Stimulated activated memory B cell treated with anti-CD40 and anti-IgM and Interleukin-4, amounts not matched to agents 10 μg/mL and 1 μg/mL and 100 μg/mL, for 72 hours (primary cell): Measurements from ENCODE around the gene CNRIP1.

Source experiments
- ATAC-seq: fragments of 150-1000 bp; cut with Tn5 transposase; 2 replicates; pipeline ENCODE4 v1.10.0; 2021
- H3K27ac Mint-ChIP-seq: one replicate; pipeline ENCODE4 v1.8.0; 2022; ENCODE audit warnings: mild to moderate bottlenecking, mixed read lengths
- H3K27me3 Mint-ChIP-seq: one replicate; pipeline ENCODE4 v1.8.0; 2022; ENCODE audit warnings: mixed read lengths
- H3K36me3 Mint-ChIP-seq: one replicate; pipeline ENCODE4 v1.8.0; 2022; ENCODE audit warnings: mixed read lengths
- H3K4me1 Mint-ChIP-seq: one replicate; pipeline ENCODE4 v1.8.0; 2022; ENCODE audit warnings: mixed read lengths
- H3K4me3 Mint-ChIP-seq: one replicate; pipeline ENCODE4 v1.8.0; 2022; ENCODE audit warnings: mild to moderate bottlenecking, moderate library complexity, mixed read lengths
- H3K9me3 Mint-ChIP-seq: one replicate; pipeline ENCODE4 v1.8.0; 2022; ENCODE audit warnings: mixed read lengths

CNRIP1 gene

DNA sequence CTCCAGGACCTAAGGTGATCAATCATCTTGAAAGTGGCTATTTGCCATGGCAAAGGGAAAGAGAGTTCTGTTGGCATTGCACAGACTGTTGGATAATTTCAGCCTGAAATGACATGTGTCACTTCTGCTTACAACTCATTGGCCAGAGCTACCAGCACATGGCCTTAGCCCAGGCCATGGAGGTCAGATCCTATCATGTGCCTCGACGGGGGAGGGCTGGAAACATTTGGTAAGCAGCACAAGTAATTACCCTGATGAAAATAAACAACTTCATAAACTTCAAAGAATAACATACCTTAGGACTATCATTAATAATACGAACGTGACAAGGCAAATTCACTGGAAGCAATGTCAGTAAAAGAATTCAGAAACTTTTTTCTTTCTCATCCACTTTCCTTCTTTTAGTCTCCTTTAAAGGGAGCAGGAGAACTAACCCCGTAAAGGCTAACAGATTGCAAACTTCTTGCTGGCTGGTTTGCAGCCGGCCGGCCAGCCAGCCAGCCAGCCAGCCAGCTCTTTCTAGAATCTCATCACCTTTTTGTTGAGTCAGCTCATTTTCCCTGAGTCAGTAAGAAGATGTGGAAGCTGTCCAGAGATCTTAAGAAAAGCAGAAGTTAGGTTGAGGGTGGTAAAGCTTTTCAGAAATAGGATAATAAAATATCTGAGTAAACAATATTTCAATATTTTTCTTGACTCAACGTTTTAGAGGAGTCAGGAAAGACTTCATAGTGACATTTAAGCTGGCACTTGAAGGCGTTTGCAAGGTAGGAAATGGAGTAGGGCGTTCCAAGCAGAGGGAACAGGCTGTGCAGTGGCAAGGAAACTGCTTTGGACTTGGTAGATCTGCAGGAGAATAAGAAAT, 31.9 kb downstream of the CNRIP1 start:
- Mint-ChIP-seq H3K9me3 (no peaks in the 10 kb centered on the region), H3K36me3 (no peaks in the 10 kb centered on the region), H3K4me3 (no peak overlapping the region), H3K27ac (no peak overlapping the region), H3K4me1 (peaks cover 8% of the 10 kb centered on the region), H3K27me3 (no peaks in the 10 kb centered on the region)
- ATAC-seq, result no peak

- H3K4me1 Mint-ChIP-seq, result peaks cover 8% of the 10 kb centered on the region
- no peak overlapping the region for H3K4me3 Mint-ChIP-seq
- ATAC-seq, result no peak
- H3K9me3 Mint-ChIP-seq, result no peaks in the 10 kb centered on the region
- H3K27me3 Mint-ChIP-seq, result no peaks in the 10 kb centered on the region
- no peak overlapping the region for H3K27ac Mint-ChIP-seq
- no peaks in the 10 kb centered on the region for H3K36me3 Mint-ChIP-seq
Observed at GRCh38 chr2:68284896-68285295, 34.9 kb downstream of the CNRIP1 start.

DNA sequence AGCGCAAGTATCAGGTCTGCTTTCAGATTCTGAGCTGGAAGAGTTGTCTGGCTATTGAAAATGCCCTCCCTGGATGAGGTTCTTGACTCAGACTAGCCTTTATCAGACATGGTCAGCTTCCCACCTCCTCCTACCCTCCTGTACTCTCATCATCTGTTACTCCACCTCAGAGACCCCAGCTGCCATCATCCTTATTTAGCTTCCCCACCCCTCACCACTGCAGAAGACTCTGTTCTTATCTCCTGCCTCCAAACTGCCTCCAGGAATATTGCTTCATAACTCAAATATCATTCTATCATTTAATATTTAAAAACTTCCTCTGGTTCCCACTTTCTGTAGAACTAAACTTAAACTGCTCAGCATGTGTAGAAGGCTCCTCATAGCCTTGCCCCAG, 36.3 kb downstream of the CNRIP1 start:
- Mint-ChIP-seq H3K4me3 (no peak overlapping the region), H3K27ac (no peak overlapping the region), H3K9me3 (no peaks in the 10 kb centered on the region), H3K36me3 (no peaks in the 10 kb centered on the region), H3K4me1 (peaks cover 8% of the 10 kb centered on the region), H3K27me3 (no peaks in the 10 kb centered on the region)
- ATAC-seq, result no peak

GRCh38 chr2:68282811-68283418, 36.8 kb downstream of the CNRIP1 start:
- ATAC-seq, result no peak
- Mint-ChIP-seq H3K36me3 (no peaks in the 10 kb centered on the region), H3K27me3 (no peaks in the 10 kb centered on the region), H3K27ac (no peak overlapping the region), H3K4me1 (peaks cover 3% of the 10 kb centered on the region), H3K9me3 (no peaks in the 10 kb centered on the region), H3K4me3 (no peak overlapping the region)

- no peak for ATAC-seq
- peaks cover 5% of the 10 kb centered on the region for H3K4me1 Mint-ChIP-seq
- no peak overlapping the region for H3K27ac Mint-ChIP-seq
- H3K9me3 Mint-ChIP-seq, result no peaks in the 10 kb centered on the region
- no peaks in the 10 kb centered on the region for H3K36me3 Mint-ChIP-seq
- H3K27me3 Mint-ChIP-seq, result peaks cover 12% of the 10 kb centered on the region
- no peak overlapping the region for H3K4me3 Mint-ChIP-seq
Observed at GRCh38 chr2:68280796-68281195, 39.0 kb downstream of the CNRIP1 start.

GRCh38 chr2:68280348-68280747, 39.4 kb downstream of the CNRIP1 start:
- H3K4me1 Mint-ChIP-seq, result peaks cover 5% of the 10 kb centered on the region

GRCh38 chr2:68279691-68280090, 40.1 kb downstream of the CNRIP1 start:
- Mint-ChIP-seq H3K9me3 (no peaks in the 10 kb centered on the region), H3K36me3 (no peaks in the 10 kb centered on the region), H3K4me1 (peaks cover 5% of the 10 kb centered on the region), H3K27ac (no peak overlapping the region), H3K27me3 (peaks cover 12% of the 10 kb centered on the region), H3K4me3 (no peak overlapping the region)
- ATAC-seq, result no peak

More at GRCh38 chr2:68280348-68280747, 39.4 kb downstream of the CNRIP1 start:
- Mint-ChIP-seq H3K27ac (no peak overlapping the region), H3K27me3 (peaks cover 12% of the 10 kb centered on the region), H3K9me3 (no peaks in the 10 kb centered on the region), H3K36me3 (no peaks in the 10 kb centered on the region), H3K4me3 (no peak overlapping the region)
- ATAC-seq, result no peak

- H3K4me3 Mint-ChIP-seq, result no peak overlapping the region
- no peaks in the 10 kb centered on the region for H3K36me3 Mint-ChIP-seq
- no peak overlapping the region for H3K27ac Mint-ChIP-seq
- no peaks in the 10 kb centered on the region for H3K9me3 Mint-ChIP-seq
- ATAC-seq, result no peak
- peaks cover 12% of the 10 kb centered on the region for H3K27me3 Mint-ChIP-seq
- peaks cover 5% of the 10 kb centered on the region for H3K4me1 Mint-ChIP-seq
Observed at GRCh38 chr2:68278169-68278568, 41.6 kb downstream of the CNRIP1 start.

DNA sequence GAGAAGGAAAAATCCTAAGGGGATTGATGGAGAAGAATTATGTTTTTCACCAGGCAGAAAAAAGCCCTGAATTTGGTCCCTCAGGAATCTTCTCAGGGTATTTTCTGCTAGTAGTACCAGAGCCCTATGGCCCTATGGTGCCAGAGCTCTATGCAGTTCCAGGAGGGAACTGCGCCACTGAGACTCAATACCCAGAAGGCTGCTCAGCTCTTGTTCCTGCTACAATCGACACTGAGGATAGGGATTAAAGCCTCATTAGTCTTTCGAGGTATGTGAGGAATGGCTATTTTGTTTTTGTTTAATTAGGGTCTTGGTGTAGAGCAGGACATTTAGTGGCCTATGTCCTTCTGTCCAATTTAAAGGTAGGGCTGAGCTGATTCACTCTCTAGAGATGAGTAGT, 45.7 kb downstream of the CNRIP1 start:
- H3K27ac Mint-ChIP-seq, result no peak overlapping the region
- H3K36me3 Mint-ChIP-seq, result no peaks in the 10 kb centered on the region
- no peaks in the 10 kb centered on the region for H3K9me3 Mint-ChIP-seq
- H3K27me3 Mint-ChIP-seq, result peaks cover 22% of the 10 kb centered on the region
- no peak overlapping the region for H3K4me3 Mint-ChIP-seq
- H3K4me1 Mint-ChIP-seq, result peaks cover 5% of the 10 kb centered on the region
- ATAC-seq, result no peak

DNA sequence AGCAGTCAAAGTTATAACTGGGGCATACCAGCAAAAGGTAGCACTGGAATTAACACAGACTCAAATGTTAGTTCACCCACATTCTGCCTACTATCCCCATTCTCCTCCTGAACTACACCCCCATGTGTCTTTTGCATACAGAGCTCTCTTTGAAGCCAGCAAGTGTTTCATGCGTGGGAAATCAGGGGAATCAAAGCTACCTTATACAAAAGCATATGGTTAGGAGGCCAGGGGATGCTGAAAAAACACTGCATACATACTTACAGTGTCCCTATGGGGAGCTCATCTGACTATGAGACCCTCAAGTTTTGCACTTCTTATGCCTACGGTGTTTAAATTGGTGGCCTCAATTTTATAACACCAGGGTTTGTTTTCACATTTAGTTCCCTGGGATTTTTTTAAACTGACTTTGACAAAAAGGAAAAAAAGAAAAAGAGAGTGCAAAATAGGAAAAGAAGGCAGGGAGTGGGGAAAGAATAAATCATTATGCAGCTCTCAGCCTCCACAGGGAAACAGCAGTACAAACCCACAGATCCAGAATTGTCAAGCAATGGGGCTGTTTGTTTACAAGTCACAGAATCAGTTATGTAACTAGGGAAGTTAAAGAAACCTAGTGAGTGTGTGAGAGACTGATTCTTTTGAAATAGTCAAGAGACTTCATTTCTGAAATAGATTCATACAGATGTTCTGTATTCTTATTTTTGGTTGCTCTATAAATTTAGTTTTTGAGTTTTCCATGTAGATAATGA, 47.3 kb downstream of the CNRIP1 start:
- H3K27me3 Mint-ChIP-seq, result peaks cover 19% of the 10 kb centered on the region
- no peak for ATAC-seq
- no peak overlapping the region for H3K27ac Mint-ChIP-seq
- no peaks in the 10 kb centered on the region for H3K9me3 Mint-ChIP-seq
- H3K4me1 Mint-ChIP-seq, result peaks cover 5% of the 10 kb centered on the region
- H3K36me3 Mint-ChIP-seq, result no peaks in the 10 kb centered on the region
- no peak overlapping the region for H3K4me3 Mint-ChIP-seq

DNA sequence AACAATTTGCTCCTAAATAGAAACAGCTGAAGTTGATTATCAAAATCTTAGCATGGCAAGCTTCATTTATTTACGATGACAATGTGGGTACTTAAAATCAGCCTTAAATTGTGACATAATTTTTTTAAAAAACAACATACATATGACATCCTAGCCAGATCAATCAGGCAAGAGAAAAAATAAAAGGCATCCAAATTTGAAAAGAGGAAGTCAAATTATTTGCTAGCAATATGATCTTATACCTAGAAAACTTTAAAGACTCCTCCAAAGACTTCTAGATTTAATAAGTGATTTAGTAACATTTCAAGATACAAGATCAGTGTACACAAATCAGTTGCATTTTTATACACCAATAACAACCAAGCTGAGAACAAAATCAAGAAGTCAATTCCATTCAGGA, 53.1 kb downstream of the CNRIP1 start:
- H3K9me3 Mint-ChIP-seq, result no peaks in the 10 kb centered on the region
- peaks cover 5% of the 10 kb centered on the region for H3K4me1 Mint-ChIP-seq
- H3K4me3 Mint-ChIP-seq, result no peak overlapping the region
- no peak overlapping the region for H3K27ac Mint-ChIP-seq
- H3K36me3 Mint-ChIP-seq, result no peaks in the 10 kb centered on the region
- ATAC-seq, result no peak
- peaks cover 7% of the 10 kb centered on the region for H3K27me3 Mint-ChIP-seq

DNA sequence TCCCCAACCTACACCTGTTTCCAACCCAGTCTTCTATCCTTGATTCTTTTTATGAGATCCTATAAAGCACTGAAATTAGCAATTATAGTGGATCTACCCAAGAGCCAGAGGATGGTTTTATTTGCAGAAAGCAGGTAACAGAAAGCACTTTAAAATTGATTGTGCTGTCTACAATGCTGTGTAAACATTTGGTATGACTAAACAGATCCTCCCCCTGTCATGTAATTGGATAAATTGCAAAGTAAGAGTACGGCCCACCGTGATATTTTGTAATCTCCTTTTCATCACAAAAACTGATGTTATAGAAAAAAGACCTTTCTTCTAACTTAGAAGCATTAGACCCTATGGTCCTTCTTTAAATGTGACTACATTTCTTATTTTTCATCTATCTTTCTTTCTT, 56.1 kb downstream of the CNRIP1 start:
- no peak overlapping the region for H3K4me3 Mint-ChIP-seq
- no peaks in the 10 kb centered on the region for H3K27me3 Mint-ChIP-seq
- H3K4me1 Mint-ChIP-seq, result peaks cover 5% of the 10 kb centered on the region
- ATAC-seq, result no peak
- no peaks in the 10 kb centered on the region for H3K36me3 Mint-ChIP-seq
- no peak overlapping the region for H3K27ac Mint-ChIP-seq
- H3K9me3 Mint-ChIP-seq, result no peaks in the 10 kb centered on the region

GRCh38 chr2:68258851-68259250, 60.9 kb downstream of the CNRIP1 start:
- H3K4me1 Mint-ChIP-seq, result peaks cover 15% of the 10 kb centered on the region
- H3K27ac Mint-ChIP-seq, result no peak overlapping the region
- no peaks in the 10 kb centered on the region for H3K9me3 Mint-ChIP-seq
- no peaks in the 10 kb centered on the region for H3K27me3 Mint-ChIP-seq
- ATAC-seq, result no peak
- no peaks in the 10 kb centered on the region for H3K36me3 Mint-ChIP-seq
- H3K4me3 Mint-ChIP-seq, result no peak overlapping the region

DNA sequence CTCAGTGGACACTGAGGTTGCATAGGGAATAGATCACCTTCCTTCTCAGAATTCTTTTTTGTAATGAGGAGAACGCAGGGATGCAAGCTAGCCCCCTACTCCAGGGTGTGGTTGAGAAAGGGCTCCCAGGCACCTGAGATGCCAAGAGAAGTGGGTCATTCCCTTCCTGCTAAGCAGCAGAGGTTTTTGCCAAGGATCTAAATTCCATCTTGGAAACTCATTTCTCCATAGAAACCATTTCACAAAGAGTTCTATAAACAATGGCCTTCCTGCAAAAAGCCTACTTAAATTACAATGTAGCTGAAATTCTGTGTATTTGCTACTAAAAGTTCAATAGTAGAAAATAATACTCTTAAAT, 63.7 kb downstream of the CNRIP1 start:
- H3K27me3 Mint-ChIP-seq, result no peaks in the 10 kb centered on the region
- H3K4me1 Mint-ChIP-seq, result peaks cover 23% of the 10 kb centered on the region
- ATAC-seq, result no peak
- H3K36me3 Mint-ChIP-seq, result peaks cover 5% of the 10 kb centered on the region
- no peak overlapping the region for H3K27ac Mint-ChIP-seq
- no peak overlapping the region for H3K4me3 Mint-ChIP-seq
- H3K9me3 Mint-ChIP-seq, result no peaks in the 10 kb centered on the region

- Mint-ChIP-seq H3K27me3 (no peaks in the 10 kb centered on the region), H3K27ac (peak overlapping the region; percentile 94), H3K4me1 (peaks cover 35% of the 10 kb centered on the region), H3K4me3 (peak overlapping the region; percentile 90), H3K9me3 (no peaks in the 10 kb centered on the region), H3K36me3 (peaks cover 5% of the 10 kb centered on the region)
- no peak for ATAC-seq
Observed at GRCh38 chr2:68253219-68254068, 66.3 kb downstream of the CNRIP1 start.
